COLO668 (cell line): Measurements from ENCODE around the gene CTNND2.

ENCODE experiments used
- DNase-seq: peaks from one replicate; lab custom pipeline; 2025; ENCODE audit not compliant: unreplicated experiment; lab: John Stamatoyannopoulos, UW

The CTNND2 gene

DNA sequence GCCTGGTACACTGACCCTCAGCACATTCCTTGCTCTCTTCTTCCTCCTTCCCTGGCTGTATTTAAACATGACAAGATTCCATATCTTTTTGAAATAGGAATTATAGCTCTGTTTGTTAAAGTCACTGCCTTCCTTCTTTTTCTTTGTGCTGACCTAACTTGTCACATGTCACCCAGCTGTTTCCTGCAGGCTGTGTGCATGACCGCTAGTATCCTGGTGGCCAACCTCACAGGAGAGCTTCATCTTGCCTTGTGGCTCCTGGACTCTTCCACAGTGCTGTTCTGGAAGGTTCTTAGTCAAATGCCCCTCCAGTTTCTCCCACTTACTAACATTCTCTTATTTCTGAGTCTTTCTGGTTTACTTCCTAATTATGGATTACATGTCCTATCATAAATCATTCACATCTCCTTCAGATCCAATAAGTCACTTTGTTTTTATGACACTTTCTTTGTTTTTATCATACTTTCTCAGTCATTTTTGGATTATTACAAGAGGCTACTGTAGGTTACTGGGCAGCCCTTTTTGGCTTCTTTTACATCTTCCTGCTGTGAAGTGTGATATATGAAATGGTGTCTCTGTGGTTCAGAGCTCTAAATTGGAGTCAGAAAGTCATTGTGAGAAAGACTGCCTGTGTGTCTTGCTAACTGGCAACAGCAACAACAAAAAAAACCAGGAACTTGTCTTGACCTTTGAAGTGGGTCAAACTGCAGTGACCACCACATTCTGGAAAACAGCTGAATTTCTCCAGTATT lies 679.6 kb downstream of the CTNND2 start:
- DNase-seq: no peak

DNA sequence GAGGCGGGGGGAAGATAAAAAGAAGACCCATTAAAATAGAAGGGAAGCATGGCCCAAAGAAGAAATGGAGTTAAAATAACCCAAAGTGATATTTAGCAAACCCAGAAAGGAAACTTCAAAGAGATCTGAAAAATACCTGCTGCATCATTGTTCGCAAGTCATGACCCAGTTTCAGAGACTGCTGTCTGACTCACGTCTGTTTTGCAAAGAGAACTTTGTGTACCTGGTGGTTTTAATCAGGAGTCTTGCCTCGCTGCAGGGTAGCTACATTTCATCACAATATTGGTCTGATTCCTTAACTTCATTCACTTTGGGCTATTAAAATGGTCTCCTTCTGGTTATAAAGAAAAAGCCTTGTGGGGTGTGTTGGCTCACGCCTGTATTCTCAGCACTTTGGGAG lies 682.1 kb downstream of the CTNND2 start:
- no peak for DNase-seq

DNA sequence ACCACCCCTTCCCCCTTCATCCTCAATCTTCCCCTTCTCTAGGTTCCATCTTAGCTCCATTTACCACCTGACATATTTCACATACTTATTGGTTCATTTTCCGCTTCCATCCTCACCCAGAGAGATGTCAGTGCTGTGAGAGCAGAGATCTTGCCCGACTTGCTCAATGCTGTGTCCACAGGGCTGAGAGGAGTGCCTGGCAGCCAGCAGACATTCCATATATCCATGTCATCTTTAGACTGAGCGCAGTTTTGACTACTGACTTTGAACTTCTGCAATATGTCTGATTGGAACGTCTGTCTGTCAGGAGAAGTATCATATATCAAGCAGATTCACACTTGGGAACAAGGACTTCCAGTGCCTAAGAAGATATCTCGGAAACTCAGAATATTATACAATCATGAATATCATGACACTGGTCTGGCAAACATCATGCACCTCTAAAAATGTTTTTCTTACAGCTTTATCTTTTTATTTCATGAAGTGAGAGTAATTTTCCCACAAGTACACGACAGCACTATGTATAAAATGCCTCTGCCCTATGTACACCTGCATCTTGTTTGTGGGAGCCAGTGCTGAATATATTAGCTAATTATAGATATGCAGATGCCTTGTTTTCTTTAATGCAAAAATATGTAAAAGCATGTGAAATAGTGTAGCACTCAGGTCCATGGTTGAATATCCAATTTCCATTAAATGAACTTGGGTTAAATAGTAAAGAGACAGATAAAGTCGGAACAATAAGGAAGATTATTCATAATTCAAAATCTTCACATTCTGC lies 689.2 kb downstream of the CTNND2 start:
- DNase-seq: no peak

DNA sequence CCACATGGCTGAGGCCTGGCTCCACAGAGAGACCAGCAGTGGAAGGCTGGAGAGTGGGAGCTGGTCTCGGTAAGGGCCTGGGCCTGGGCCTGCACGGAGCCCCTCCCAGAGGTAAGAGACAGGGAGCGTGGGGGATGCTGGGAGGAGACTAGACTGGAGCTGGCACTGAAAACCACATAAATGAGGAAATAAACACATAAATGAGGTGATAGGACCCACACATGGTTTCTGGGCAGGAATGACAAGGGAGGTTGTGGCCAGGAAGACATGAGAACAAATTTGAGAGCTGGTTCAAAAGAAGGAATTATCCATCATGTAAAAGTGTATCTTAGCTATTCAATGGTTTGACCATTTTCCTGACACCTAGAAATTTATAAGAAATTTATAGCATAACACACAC lies 691.5 kb downstream of the CTNND2 start:
- DNase-seq: no peak

DNA sequence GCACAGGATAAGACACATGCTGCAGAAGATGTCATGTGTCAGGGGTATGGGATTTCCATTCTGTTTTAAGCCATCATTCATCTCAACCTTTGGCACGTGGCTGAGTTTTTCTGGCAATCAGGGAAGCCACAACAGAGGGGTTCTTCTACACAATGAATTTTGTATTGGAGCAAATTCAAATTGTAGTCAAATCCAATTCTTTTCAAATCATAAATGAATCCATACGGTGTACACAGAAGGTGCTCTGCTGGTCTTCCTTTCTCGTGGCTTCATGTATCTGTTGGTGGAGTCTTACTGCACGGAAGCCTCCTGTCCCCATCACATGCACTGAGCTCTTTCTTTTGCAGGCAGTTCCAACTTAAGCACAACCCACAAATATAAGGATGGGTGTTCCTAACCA lies 706.5 kb downstream of the CTNND2 start:
- no peak for DNase-seq

DNA sequence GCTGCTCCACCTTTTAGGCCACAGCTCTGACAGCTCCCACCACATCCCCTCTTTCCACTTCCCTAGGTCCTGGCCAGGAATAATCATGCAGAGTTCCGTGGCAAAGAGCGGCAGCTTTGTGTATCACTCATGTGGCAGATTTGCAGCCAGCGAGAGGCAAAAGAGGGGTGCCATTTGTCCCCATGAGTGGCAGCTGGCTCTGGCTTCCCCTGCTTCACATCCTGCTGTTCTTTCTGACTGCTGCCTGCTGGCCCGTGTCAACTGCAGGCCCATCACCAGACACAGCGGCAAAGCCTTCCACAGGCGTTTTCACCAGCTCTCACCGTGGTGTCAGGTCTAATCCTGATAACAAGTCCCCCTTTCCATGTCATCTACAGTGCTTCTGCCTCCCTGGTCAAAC lies 712.6 kb downstream of the CTNND2 start:
- DNase-seq: no peak

DNA sequence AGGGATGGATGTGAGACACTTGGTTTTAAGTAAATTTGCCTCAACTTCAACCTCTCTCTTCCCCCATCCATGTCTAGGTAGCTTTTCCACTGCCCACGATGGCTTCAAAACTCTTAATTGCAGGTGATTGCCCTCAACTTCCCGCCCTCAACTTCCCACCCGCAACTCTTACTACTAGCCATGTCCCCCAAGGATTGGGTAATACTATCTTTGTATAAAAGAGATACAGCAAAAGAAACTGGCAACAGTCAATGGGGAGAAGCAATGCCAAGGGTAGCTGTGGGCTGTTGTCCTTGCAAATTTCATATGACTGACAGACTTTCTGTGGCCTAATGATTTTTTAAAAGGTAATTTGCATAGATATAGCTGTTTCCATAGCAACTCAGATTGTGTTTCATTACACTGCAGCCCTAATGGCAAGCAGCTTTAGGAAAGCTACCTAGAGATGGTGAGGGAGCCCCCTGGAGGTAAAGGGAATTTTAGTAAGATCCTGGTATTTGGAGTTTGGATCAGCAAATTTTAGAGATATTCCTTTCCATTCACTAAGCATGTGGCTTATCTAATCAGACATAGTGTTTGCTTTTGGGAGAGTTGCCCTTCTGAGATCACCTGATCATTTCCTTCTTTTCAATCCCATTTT lies 721.7 kb downstream of the CTNND2 start:
- DNase-seq: no peak

DNA sequence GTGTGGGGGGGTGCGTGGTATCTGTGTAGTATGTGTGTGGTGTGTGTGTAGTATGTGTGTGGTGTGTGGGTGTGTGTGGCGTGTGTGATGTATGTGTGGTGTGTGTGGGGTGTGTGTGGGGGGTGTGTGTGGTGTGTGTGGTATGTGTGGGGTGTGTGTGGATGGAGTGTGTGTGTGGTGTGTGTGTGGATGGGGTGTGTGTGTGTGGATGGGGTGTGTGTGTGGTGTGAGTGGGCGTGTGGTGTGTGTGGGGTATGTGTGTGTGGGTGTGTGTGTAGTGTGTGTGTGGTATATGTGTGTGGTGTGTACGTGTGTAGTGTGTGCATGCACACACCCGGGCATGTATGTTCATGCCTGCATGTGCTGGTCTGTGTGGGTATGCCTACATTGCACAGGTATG lies 722.3 kb downstream of the CTNND2 start:
- DNase-seq: no peak

DNA sequence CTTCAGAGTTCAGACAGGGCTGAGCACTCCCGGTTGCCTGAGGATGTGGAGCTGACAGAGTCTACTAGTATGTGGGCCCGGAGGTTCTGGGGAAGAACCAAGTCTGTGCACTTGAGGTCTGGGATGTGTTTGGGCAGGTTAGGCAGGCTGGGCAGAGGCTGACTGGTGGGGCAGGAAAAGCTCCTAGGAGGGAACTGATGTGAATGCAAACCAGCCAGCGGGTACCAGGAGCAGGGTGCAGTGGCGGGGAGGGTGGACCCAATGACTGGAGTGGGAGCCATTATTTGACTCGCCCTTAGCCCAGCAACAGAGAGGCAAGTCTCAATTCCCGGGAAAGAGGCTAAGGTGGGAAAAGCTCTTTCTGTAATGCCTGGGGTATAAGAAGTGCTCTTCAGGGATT lies 723.4 kb downstream of the CTNND2 start:
- no peak for DNase-seq

DNA sequence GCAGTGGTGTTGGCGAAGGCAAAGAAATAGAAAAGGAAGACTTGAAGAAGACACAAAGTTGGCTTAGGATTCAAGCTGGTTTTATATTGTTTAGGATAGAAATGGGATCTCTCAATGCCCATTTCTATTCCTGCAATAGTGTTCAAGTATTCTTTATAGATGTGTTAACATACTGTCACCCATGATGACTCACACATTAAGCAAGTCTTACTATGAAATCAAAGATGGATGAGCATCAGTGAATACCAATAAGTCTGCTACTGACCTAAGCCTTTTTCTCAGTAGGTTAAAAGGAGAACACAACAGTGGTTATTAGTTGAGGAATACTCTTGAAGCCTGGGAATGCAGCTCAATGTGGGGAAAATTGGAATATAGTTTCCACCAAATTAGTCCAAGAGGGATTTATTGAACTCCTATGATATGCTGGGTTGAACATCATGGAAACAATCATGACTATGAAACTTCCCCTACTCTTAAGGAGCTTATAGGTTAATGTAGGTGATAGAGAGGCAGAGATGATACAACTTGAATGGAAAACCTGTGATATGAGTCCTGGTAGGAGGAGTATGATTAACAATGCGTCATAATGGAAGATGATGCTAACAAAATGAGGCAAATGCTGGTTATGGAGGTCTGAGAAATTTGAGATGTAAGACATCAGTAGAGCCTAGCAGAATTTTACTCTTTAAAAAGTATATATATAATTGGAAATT lies 726.1 kb downstream of the CTNND2 start:
- DNase-seq: no peak

DNA sequence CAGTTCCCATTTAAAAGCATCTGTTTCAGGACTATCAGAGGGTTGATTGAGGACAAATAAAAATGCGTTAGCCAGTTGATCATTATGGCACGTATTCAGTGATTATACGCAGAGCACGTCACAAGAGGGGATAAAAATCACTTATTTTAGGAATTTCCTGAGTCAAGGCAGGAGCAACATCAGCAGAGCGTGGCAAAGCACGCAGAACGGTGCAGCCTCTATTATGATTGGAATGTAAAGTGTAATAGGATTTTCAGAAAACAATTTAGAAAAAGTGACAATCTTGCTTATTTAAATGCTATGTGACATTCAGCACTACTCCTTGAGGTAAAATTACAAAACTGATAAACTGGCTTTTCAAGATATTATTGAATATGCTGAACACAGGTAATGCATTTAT lies 729.7 kb downstream of the CTNND2 start:
- no peak for DNase-seq

DNA sequence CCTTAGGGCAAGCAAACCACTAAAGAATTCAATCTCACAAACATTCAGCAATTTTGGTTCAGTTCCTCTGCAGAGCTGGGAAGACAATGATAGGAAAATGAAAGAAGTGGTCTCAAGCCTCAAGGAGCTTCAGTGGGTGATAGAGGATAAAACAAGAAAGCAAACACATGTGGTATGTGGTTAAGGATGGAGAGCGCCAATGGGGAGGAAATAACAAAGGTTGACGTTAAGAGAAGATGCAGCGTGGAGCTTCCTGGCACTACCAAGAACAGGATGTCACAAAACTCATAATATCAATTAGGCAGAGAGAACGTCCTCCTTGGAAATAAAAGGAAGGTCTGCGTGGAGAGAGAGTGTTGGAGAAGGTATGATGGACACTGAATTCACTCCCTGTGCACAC lies 731.8 kb downstream of the CTNND2 start:
- no peak for DNase-seq

DNA sequence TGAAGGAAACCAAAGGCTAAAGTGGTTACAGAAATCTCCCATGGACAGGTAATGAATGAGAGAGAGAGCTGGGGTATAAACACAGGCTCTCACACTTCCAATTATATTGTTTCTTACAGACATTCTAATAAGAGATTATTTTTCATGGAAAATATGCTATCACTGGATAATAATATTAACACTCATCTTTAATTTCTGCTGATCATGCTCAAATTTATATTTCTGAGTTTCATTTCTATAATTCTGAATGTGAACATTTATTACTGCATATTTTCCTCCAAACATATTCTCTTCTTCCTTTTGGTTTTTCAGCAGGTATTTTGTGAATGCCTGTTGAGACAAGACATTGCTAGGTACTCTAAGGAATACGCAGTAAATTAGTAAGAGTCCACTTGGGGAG lies 733.0 kb downstream of the CTNND2 start:
- DNase-seq: no peak

DNA sequence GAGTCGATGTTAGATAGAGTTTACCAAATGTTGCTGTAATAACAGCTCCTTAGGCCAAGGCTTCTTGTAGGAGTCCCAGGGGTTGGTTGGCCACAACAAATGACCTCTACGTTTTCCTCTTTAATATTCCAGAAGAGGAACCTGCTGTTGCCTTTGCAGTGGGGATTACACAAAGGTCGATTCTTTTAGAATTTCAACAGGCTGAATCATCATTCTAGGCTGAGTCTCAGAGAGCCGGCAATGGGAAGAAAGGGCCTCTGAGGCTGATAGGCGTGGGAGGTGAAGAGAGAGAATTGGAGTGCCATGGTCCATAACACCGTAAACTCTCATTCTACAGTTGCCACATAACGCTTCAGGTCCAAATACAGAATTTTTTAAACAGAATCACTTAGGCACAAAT lies 737.3 kb downstream of the CTNND2 start:
- no peak for DNase-seq

DNA sequence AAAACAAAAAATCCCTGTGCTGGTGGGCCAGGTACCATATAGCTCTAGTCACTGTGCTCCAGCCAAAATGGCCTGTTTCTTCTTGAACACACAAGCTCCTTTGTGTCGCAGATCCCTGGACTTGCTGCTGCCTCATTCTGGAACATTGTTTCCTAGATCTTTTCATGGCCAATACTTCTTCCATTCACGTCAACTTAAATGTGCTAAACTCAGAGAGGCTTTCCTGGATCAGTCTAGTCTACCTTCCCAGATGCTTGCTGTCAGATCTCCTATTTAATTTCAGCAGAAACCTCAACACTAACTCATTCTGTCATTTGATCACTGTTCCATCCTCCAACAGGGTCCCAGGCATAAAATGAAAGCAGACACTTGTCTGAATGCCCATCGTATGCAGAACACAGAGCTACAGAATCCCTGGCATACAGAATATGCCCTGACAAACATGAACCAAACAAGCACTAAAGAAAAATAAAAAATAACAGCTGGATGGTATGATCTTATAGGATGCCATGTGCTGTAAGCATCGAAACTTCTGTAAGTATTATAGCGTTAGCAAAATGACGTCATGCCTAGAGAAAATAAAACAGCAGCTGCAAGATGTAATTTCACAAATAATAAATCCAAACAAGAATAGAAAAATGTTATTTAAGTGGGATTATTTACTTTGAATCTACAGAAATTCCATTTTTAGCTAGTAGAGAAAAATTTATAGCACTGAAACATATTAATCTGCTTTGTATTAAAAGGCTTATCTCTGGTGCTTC lies 739.5 kb downstream of the CTNND2 start:
- no peak for DNase-seq

DNA sequence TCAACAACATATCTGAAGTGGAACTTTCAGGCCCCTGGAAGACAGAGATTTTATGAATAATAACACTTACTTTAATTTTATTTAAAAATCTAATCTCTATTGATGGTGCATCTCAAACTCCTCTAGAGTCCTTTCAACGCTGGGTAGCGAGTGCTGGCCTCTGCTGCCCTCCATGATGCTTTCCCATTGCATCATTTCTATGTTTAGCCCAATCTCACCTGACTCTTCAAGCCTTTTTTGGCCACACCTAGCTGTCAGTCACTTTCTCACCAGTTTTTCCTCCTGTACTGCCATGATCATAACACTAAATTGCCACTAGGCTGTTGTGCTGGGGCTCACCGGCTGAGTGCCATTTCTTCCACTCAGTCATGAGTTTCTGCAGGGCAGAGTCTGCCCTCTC lies 747.1 kb downstream of the CTNND2 start:
- no peak for DNase-seq

DNA sequence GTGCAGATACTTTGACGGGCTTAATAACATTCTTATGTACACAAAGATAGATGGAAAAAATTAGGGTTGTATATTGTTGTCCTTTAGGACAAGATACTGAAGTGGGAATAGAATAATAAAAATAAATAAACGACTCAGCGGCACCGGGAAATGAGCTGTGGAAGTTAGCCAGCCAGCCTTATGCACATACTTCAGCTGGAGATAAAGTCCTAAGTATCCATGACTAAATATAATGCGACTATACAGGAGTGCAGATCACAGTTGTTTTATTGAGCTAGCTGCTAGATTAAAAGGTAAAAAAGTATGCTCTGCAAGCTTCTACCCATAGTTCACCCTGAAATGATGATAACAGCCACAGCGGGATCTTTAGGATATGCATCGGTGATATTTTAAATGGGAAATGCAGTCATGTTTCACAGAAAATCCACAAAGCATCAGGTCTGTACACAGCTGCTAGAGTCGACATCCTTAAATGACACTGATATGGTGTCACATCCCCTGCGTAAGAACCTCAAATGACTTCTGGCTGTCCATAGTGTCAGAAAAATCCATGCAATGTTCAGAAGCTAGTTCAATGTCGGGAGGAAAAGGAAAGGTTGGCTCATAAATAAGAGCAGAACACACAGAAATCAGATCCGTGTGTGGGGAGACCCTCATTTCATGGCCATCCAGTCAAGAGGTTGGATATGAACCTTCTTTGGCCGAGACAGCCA lies 750.4 kb downstream of the CTNND2 start:
- DNase-seq: no peak

DNA sequence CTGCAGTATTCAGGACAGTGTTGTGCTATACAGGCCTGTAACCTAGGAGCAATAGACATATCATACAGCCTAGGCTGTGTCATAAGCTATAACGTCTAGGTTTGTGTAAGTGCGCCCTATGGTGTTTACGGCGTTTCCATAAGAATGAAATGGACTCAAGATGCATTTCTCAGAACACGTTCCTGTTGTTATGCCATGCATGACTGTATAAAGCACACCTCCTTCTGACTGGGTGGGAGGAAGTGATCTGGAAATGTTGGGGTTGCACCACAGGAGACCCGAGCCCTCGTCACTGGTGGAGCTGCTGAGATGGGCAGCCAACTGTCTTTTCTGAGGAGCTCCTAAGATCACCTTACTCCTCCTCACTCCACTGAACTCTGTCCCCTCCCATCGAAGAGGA lies 751.9 kb downstream of the CTNND2 start:
- DNase-seq: no peak

DNA sequence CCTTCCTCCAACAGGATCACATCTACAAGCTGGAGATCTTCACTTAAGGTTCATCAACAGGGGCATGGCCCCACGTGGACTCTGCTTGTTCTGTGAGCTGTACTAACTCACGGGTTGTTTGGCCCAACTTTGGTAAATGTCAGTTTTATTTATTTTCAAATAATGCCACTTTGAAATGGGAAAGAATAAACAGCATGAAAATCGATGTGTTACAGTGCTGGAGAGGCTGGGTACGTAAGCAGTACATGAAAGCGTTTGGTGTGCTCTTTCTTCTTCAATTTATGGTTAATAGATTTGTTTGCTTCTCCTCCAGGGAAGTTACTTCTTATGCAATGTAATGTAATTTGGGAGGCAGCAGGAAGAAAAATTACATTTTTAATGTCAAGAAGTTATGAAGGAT lies 753.3 kb downstream of the CTNND2 start:
- no peak for DNase-seq

DNA sequence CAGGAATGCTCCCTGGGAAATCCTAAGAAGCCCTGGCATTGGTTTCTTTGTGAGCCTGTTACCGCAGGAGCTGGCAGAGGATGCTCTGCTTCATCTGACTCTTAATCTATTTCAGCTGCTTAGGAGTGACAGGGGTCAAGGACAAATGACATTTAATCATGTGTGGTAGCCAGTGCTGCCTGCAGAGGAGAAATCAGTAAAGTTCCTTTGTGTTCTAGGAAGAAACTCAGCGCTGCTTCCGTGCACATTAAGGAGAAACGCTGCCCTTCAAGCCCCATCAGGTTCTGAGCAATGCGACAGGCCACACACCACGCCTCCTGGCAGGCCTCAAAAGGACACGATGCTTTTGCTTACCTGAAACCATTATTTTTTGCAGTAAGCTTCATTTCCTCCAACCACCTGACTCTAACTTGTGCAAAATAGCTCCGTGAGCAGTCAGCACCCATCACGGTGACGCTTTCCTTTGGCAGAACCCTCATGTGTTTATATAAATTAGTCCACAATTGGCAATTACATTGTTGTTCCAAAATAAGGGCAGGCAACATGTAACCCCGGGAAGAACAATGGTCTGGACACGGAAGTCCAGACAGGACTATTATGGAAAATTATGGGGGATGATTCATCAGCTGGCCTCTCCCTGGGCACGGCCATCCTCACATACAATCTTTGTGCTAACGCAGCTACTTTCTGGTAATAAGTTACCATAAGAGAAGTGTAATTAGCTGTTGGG lies 755.3 kb downstream of the CTNND2 start:
- no peak for DNase-seq
